Hepatocyte (in vitro differentiated cells): Measurements from ENCODE around the gene TACO1.

Source experiments
- CTCF ChIP-seq: fragments of 200-600 bp; sonication (generic); IDR thresholded peaks from 2 replicates; pipeline ENCODE4 v1.5.1; 2016; ENCODE audit warnings: antibody characterized with exemption, mild to moderate bottlenecking; ENCODE audit not compliant: poor library complexity
- EZH2 ChIP-seq: fragments of 200-600 bp; sonication (generic); IDR thresholded peaks from 2 replicates; pipeline ENCODE4 v1.6.1; 2016; ENCODE audit warnings: antibody characterized with exemption, mild to moderate bottlenecking, borderline replicate concordance

DNA sequence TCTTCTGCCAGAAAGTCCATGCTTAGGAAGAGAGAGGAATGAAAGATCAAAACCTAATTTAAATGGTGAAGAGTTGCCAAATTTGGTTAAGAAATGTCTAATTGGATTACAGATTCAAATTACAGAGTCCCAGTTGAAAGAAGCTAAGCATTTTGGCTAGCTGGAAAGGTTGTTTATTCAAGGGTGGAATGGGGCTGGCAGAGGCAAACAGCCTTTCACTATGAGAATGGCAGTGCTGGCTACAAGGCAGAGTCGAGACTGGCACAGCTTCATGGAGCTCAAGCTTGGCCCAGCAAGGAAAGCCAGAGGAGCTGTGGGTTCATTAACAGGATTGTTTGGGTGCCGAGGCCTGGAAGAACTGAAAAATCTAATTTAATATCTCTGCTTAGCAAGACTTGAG lies 35.1 kb downstream of the TACO1 start:
- TF ChIP-seq CTCF (no peak), EZH2 (no peak)
